HG03139 (cell line): ENCODE results near the gene TAOK3.

Source experiments
- ATAC-seq: cut with Tn5 transposase; IDR thresholded peaks from one replicate; pipeline ENCODE4 v1.9.1; 2021; ENCODE audit not compliant: unreplicated experiment

TAOK3 gene

DNA sequence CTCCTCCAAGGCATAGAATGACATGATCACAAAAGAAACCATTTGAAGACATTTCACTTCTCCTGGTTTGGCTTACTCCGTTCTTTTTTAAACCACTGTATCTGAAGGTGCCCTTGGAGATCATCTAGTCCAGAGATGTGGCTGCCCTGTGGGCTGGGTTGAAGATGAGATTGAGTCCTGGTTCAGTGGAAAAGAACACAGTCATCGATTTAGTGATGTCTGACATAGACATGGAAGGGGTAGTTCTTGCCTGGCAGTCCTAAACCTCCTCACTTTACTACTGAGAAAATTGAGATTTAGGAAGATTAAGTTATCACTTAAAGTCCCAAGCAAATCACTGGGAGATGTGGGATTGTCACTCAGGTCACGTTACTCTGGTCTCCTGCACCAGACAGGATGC is 271.7 kb downstream of the TAOK3 start:
- no peak for ATAC-seq
